Stimulated activated CD4-positive, alpha-beta T cell treated with anti-CD3 and anti-CD28 coated beads, Interleukin-2, amount 100 ng/mL, for 24 hours (primary cell): ENCODE data around the gene TRIM45.
"Not testable (repeated sequence)": the region's sequence is repeated elsewhere in the genome, so short reads cannot be mapped to it uniquely, and the experiment has no call there.

Experiments
- DNase-seq, 2 donors: peaks; one replicate each; pipeline ENCODE4 v3.0.0-alpha.2; 2020

The TRIM45 gene

GRCh38 chr1:117121589-117122329, at the start of gene TRIM45:
Gene TRIM45 (minus strand): TSS chr1:117121749. CDS start chr1:117121201, 548 bp downstream.
- peak; percentile 80 to 87 for DNase-seq

DNA sequence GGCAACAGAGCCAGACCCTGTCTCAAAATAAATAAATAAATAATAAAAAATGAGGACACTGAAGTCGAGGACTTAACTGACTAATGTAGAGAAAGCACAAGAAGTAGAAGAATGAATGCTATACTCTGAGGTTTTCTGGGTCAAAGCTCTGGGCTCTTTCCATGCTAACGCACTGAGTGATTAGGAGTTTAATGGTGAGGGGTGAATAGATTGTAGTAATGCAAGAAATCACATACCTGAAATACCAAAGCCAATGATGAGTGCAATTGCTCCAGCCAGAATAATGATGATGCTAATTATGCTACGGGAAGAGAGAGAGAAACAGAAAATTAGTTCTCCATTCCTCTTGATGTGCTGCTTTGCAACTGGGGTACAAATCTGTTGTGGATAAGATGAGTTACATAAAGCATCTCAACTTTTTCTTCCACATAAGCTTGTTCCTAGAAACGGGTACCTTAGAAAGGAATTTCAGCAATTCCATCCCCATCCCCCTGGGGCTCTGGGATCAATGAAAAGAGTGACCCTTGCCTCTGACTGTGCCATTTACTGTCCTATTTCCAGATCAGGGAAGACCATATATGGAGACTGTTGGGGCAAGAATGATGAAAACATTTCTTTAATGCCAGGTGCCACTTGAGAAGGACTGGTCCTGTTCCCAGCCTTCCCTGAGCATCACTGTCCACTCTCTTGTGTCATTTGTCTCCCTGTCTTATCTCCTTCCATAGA, 48.5 kb upstream of the TRIM45 start:
- no peak for DNase-seq

DNA sequence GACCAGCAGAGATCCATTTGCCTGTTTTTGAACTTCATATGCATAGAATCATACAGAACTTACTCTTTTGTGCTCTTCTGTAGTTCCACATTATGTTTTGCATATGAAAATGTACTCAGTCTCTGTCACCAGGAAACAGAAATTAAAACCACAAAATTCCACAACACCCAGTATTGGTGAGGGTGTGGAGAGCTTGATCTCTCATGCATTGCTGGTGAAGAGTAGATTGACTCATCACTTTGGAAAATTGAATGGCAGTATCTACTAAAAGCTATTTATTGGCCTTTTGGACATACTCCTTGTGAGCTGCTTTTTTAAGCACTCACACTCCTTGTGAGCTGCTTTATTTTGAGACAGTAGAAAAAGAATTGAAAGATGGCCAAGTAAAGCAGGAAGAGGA, 45.9 kb upstream of the TRIM45 start:
- DNase-seq: no peak

DNA sequence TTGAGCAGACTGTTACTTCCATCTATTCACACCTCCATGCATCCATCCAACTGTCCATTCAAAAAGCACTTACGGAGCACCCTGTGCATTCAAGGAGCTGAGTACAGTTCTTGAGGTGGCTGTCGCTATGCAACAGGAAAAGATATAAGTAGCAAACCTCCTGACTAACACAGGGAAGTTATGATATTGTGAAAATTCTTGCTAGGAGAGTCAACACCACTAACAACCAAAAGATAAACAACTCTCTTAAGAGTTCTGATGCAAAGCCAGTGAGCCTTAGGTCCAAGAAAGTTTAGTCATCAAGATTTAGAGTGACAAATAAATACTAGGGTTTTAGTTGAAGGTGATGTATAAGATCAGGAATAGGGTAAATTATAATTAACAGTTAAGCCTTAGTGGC, 44.5 kb upstream of the TRIM45 start:
- no peak for DNase-seq

- DNase-seq: no peak
Observed at GRCh38 chr1:117164209-117164608, 42.7 kb upstream of the TRIM45 start.

- no peak for DNase-seq
Observed at GRCh38 chr1:117162816-117163215, 41.3 kb upstream of the TRIM45 start.

DNA sequence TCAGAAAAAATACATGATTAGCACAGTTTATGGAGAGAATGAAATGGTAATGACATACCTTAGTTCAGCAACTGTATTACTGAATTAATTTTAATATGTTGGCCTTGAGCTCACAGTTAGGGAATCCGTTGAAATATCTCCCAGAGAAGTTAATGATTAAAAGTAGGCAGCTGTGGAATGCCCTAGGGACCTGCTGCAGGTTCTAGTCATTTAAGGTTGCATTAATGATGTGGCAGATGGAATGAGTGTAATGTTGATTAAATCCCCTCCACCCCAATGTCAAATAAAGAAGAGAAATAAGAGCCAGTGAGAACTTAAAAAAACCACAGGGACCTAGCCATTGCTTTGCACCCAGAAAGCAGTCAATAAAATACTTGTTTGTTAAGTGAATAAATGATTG, 40.3 kb upstream of the TRIM45 start:
- DNase-seq: no peak

GRCh38 chr1:117151305-117151704, 29.8 kb upstream of the TRIM45 start:
- DNase-seq: not testable (repeated sequence)

- no peak for DNase-seq
Observed at GRCh38 chr1:117150316-117150715, 28.8 kb upstream of the TRIM45 start.

GRCh38 chr1:117147856-117148588, 26.5 kb upstream of the TRIM45 start:
- DNase-seq: no peak

- DNase-seq: no peak
Observed at GRCh38 chr1:117147341-117147831, 25.8 kb upstream of the TRIM45 start.

DNA sequence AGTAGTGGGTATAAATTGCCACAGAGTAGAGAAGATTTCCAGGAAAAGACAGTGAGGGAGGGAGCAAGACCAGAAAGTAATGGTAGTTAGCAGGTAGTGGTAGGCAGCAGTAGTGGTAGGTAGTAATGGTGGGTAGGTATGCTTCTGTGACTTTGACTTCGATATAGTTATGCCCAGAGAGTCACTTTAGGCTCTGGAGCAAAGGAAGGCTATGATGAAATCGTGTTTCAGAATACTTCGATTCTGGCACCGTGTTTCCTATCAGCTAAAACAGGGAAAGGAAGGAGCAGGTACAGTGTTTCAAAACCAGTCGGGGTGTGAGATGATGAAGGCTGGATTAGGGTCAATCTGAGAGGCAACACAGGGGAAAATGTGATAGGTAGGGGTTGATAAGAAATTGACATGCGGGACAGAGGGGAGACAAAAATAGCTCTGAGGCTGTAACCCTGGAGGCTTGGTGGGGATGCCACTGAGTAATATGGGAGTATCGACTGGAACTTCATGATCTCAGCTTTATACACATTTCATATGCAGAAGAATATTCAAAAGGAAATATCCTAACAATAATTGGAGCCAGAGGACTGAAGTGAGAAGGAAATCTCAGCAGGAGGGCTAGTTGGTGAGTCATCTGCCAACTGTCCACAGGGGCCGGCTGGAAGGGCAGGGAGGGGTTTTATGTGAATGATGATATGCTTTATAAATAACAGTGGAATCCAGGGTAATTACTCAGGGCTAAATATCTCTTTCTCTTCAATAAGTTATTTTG, 25.2 kb upstream of the TRIM45 start:
- DNase-seq: no peak

- no peak for DNase-seq
Observed at GRCh38 chr1:117146072-117146471, 24.5 kb upstream of the TRIM45 start.

DNA sequence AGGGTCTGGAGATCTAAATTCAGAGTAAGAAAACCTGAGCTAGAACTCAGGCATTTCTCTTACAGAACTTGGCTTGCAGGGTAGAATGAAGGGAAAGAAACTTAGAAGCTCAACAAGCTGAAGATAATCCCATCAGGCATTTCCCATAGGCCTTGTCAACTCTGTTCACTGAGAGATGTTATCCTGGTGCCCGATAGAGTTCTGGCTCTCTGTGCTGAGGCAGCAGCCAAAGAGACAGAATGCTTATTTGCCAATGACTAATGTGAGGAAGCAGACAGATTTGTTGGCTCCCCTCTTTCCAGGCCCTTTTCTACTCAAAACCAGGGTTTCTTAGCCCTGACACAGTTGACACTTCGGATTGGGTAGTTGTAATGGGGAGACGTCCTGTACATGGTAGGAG, 22.3 kb upstream of the TRIM45 start:
- no peak for DNase-seq

DNA sequence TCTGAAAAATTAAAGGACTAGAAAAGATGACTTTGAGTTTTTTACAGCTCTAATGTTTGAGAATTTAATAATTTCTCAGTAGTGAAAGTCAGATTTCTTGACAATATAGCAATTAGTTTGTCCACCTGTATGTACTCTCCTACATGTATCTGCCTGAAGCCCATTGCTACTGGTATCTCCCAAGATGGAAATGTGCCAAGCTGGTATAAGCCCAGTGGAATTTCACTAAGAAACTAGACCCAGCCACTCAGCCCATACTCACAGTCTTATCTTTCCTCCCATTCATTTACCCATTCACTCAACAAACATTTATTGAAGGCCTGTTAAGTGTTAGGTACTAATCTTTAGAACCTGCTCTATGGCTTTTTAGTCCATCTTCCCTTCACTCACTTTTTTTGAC, 21.6 kb upstream of the TRIM45 start:
- DNase-seq: no peak

DNA sequence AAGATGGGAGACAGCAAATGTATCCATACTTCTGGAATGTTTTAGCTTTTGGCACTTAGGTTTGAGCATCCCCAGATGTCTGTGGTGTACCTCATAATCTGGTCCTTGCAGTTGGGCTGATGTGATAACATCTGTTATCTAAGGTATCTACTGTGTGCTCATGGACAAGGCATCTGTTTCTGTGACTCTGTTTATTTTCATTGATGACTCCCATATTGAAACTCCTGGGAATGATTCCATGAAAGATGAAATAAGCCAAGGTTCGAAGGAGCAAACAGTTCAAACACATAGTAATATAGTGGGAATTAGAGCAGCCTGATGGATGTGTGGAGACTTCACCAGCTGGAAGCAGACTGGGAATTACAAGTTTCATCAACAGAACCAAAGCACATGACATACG, 20.7 kb upstream of the TRIM45 start:
- no peak for DNase-seq

GRCh38 chr1:117138561-117138960, 17.0 kb upstream of the TRIM45 start:
- no peak for DNase-seq

GRCh38 chr1:117138106-117138505, 16.6 kb upstream of the TRIM45 start:
- DNase-seq: no peak

DNA sequence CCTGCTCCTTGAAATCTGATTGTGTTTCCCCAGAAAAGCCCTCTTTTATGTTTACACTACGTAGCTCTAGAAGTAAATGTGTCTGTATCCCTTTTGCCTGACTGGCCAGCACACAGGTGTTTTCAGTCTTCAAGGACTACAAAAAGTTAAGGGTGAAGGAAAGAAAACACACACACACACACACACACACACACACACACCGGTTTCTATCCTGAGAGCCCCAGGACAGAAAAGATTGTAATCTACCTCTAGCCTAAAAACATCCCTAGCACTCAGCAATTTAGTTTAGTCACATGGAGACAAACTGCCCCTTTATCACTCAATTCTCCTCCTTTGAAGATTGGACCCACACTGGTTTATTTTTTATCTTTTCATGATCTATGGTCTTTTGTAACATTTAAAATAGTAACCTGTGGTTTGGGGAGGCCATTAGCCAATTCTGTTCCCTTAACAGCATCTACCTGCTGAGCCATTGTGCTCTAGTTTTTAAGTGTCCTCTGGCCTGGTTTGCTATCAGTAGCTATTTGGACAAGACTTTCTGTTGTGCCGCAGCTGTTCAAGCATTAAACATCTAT, 15.8 kb upstream of the TRIM45 start:
- DNase-seq: no peak

DNA sequence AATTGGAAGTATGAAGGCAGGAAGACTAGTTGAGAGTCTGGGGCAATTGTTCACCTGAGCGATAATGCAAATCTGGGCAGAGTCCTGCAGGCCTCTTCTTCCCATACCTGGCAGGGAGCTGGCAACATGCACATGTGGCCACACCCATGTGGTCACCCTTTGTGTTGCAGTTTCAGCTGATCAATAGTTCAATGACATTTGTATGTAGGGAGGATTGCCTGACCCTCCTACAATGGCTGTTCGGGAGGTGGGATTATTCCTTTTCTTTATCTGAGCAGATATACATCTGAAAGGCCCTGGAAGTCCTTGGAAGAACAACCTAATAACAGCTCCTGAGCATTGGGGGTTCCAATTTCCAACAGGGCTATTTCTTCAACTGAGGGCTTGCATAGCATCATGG, 15.2 kb upstream of the TRIM45 start:
- no peak for DNase-seq

DNA sequence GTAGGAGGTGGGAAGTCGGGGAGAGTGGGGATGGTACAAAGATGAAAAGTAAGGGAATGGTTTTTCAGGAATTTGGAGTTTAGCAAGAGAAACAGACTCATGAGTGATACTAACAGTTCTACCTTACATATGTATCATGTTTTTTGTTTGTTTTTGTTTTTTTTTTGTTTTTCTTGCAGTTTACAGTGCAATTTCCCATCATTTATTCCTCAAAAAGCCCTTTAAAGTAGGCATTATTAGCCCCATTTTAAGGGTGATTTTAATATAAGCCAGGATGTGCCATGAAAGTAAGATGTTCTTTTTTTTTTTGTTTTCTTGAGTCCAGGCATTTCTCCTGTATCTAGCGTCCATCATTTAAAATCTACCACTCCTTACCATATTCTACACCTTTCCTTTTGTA, 13.8 kb upstream of the TRIM45 start:
- no peak for DNase-seq

- no peak for DNase-seq
Observed at GRCh38 chr1:117130526-117130925, 9.0 kb upstream of the TRIM45 start.
